ENCODE data around the gene DDX59. TPM values are rescaled to one million over a fixed set of nuclear protein-coding genes. Genes with fewer than 3 reads are reported as not detected.
A peak's percentile ranks its signal among the peaks of the same experiment; 100 is the strongest.

Gene DDX59
- total RNA-seq, 1 experiment from 2014 or later: 19.3 TPM

DNA sequence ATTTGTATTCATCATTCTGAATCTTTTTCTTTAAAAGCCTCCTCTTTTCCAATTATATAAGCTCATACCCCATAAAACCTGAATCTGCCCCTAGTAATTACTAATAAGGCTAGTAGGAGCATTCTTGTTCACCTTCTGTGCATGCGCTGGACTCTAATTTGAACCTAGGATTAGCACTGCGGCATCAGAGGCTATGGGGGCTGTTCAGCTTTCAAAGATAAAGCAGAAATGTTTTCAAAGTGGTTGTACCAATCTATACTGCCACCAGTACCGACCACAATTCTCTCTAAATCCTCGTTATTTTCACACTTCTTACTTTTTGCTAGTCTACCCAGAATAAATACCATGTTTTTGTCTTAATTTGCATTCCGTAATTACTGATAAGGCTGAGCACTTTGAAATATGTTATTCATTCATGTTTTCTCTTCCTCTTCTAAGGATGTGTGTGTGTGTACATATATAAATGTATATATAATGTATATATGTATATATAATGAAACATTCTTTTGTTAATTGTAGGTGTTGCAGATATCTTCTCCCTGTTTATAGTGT, 1.6 kb upstream of the DDX59 start:
- CTCF ChIA-PET: no interaction called here
- BruUV-seq (replicated peaks): no TSS peak
- peak overlapping the region; percentile 95 for H3K4me3 Mint-ChIP-seq (ENCODE audit: low read depth, unreplicated experiment)
- H3K9me3 Mint-ChIP-seq (ENCODE audit: low read depth, unreplicated experiment): no peaks in the 10 kb centered on the region
- intact Hi-C loops (cut with micrococcal nuclease; ENCODE audit: unreplicated experiment): no loop called here
- peaks cover 29% of the 10 kb centered on the region for H3K36me3 Mint-ChIP-seq (ENCODE audit: insufficient read depth, unreplicated experiment)
- H3K27ac Mint-ChIP-seq (ENCODE audit: unreplicated experiment): peak overlapping the region; percentile 97
- H3K4me1 Mint-ChIP-seq (ENCODE audit: low read depth, unreplicated experiment): peaks cover 27% of the 10 kb centered on the region
- TF ChIP-seq, protein P1, sequence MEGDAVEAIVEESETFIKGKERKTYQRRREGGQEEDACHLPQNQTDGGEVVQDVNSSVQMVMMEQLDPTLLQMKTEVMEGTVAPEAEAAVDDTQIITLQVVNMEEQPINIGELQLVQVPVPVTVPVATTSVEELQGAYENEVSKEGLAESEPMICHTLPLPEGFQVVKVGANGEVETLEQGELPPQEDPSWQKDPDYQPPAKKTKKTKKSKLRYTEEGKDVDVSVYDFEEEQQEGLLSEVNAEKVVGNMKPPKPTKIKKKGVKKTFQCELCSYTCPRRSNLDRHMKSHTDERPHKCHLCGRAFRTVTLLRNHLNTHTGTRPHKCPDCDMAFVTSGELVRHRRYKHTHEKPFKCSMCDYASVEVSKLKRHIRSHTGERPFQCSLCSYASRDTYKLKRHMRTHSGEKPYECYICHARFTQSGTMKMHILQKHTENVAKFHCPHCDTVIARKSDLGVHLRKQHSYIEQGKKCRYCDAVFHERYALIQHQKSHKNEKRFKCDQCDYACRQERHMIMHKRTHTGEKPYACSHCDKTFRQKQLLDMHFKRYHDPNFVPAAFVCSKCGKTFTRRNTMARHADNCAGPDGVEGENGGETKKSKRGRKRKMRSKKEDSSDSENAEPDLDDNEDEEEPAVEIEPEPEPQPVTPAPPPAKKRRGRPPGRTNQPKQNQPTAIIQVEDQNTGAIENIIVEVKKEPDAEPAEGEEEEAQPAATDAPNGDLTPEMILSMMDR (IDR thresholded peaks at IDR 0.05; ENCODE audit: unreplicated experiment): no peak
- no peaks in the 10 kb centered on the region for H3K27me3 Mint-ChIP-seq (ENCODE audit: unreplicated experiment)
- DNase-seq: no peak

DNA sequence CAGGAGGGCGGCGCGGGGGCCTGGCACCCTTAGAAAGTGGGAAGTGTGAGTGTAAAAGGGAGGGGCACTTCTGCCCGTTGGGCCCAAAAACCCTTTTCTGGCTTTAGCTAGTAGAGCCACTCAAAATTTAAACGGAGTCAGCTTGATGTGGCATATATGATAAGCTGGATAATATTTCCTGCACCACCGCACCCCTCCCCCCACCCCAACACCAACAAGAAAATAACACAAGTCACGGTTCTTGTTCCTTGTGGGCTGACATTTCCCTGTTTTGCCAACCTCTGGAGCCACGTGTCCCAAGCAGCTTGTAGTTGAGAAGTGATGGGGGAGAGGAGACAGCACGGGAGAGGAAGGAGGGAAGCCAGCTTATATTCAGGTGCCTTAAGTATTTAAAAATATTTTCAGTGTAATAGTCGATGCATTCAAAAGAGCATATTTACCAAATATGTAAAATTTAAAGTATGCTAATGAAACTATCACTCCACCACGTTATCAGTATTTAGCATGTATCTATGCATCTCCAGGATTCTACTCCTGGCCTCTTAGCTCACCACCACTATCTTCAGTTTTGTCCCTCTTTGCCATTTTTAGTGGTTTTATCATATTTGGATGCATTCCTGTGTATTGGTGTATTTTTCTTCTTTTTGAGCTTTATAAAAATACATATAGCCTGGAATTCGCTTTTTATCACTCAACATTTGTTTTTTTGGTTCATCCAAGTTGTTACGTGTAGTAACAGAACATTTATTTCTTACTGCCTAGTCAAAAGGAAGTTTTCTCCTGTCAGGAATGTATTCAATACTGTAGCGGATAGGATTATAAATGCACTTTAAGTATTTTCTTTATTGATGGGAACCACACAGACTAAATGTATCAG, 773 bp upstream of the DDX59 start:
- CTCF ChIA-PET: interaction anchor here (0.5 to 2.3 kb wide), 12 partner anchors 11 to 221 kb away, joined by 3 to 24 read pairs (median 4); partner anchors contain the start of gene CAMSAP2
- H3K9me3 Mint-ChIP-seq (ENCODE audit: low read depth, unreplicated experiment): no peaks in the 10 kb centered on the region
- intact Hi-C loops (cut with micrococcal nuclease; ENCODE audit: unreplicated experiment): no loop called here
- H3K27me3 Mint-ChIP-seq (ENCODE audit: unreplicated experiment): no peaks in the 10 kb centered on the region
- peaks cover 34% of the 10 kb centered on the region for H3K36me3 Mint-ChIP-seq (ENCODE audit: insufficient read depth, unreplicated experiment)
- peak; percentile 46 for DNase-seq
- TF ChIP-seq, protein P1 (IDR thresholded peaks at IDR 0.05; ENCODE audit: unreplicated experiment): no peak
- H3K27ac Mint-ChIP-seq (ENCODE audit: unreplicated experiment): peak overlapping the region; percentile 97
- H3K4me3 Mint-ChIP-seq (ENCODE audit: low read depth, unreplicated experiment): peak overlapping the region; percentile 95
- peaks cover 27% of the 10 kb centered on the region for H3K4me1 Mint-ChIP-seq (ENCODE audit: low read depth, unreplicated experiment)
- TSS peak; percentile 70 for BruUV-seq (replicated peaks)

DNA sequence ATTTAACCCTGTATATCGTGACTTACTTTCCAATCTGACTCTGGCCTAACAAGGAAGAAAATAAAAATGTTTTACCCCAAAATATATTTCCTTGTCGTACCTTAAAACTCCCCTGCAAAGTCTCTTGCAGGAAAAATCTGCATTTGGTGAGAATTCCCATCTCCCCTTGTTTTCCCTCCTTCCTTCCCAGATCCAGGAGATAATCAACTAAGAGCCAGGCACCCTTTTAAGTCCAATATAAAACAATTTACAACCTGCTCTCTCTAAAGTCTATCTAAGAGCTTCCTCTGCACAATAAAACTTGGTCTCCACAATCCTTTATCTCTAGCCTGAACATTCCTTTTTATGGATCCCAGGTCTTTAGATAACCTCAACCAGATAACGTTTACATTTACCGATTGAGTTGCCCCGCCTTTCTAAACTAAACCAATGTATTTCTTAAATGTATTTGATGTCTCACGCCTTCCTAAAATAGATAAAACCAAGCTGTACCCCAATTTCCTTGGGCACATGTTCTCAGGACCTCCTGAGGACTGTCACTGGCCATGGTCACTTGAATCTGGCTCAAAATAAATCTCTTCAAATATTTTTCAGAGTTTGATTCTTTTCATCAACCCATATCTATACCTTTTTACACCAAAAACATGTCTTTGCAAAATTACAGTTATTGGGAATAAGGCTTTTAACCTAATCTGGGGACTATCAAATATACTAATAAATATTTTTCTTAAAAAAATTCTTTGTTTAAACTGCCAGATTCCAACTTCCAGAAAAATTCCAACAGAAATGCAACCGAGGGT, 993 bp downstream of the DDX59 start:
- TSS peak; percentile 83 for BruUV-seq (replicated peaks)
- no peaks in the 10 kb centered on the region for H3K9me3 Mint-ChIP-seq (ENCODE audit: low read depth, unreplicated experiment)
- H3K4me1 Mint-ChIP-seq (ENCODE audit: low read depth, unreplicated experiment): peaks cover 21% of the 10 kb centered on the region
- peaks cover 34% of the 10 kb centered on the region for H3K36me3 Mint-ChIP-seq (ENCODE audit: insufficient read depth, unreplicated experiment)
- H3K27me3 Mint-ChIP-seq (ENCODE audit: unreplicated experiment): no peaks in the 10 kb centered on the region
- no peak for DNase-seq
- H3K27ac Mint-ChIP-seq (ENCODE audit: unreplicated experiment): peak overlapping the region; percentile 97
- intact Hi-C loops (cut with micrococcal nuclease; ENCODE audit: unreplicated experiment): loop anchor here (5.0 kb wide), 2 partner anchors 46 to 74 kb away; partner anchors contain the start of gene KIF14
- H3K4me3 Mint-ChIP-seq (ENCODE audit: low read depth, unreplicated experiment): peak overlapping the region; percentile 95
- CTCF ChIA-PET: interaction anchor here (0.6 to 2.3 kb wide), 7 partner anchors 9 to 222 kb away, joined by 3 to 24 read pairs (median 5); partner anchors contain the start of gene CAMSAP2
- TF ChIP-seq, protein P1 (IDR thresholded peaks at IDR 0.05; ENCODE audit: unreplicated experiment): no peak

DNA sequence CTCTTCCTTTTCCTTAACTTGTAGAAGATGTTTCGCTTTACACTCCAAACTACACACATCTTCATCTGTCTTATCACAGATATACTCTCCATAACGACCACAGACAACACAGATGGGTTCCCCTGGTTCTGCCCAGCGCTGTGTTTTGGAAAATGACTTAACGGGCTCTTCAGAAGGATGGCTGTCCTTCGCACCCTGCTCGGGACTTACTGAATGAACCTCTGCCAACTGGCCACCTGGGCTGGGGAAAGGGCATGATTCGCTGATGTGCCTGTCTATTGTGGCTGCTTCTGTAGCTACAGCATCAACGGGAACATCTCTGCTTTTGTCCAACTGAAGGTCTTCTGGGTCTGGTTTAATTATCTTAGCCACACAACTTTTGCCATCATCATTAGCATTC, 3.4 kb downstream of the DDX59 start:
- no TSS peak for BruUV-seq (replicated peaks)
- no peak overlapping the region for H3K4me3 Mint-ChIP-seq (ENCODE audit: low read depth, unreplicated experiment)
- H3K4me1 Mint-ChIP-seq (ENCODE audit: low read depth, unreplicated experiment): peaks cover 19% of the 10 kb centered on the region
- intact Hi-C loops (cut with micrococcal nuclease; ENCODE audit: unreplicated experiment): loop anchor here (5.0 kb wide), 2 partner anchors 44 to 76 kb away; partner anchors contain the start of gene KIF14
- TF ChIP-seq, protein P1 (IDR thresholded peaks at IDR 0.05; ENCODE audit: unreplicated experiment): no peak
- H3K9me3 Mint-ChIP-seq (ENCODE audit: low read depth, unreplicated experiment): no peaks in the 10 kb centered on the region
- CTCF ChIA-PET: no interaction called here
- H3K27me3 Mint-ChIP-seq (ENCODE audit: unreplicated experiment): no peaks in the 10 kb centered on the region
- H3K36me3 Mint-ChIP-seq (ENCODE audit: insufficient read depth, unreplicated experiment): peaks cover 34% of the 10 kb centered on the region
- no peak for DNase-seq
- H3K27ac Mint-ChIP-seq (ENCODE audit: unreplicated experiment): no peak overlapping the region
